HG03469 (cell line): ENCODE results near the gene SPOP.

Experiments used
- ATAC-seq: cut with Tn5 transposase; IDR thresholded peaks from one replicate; pipeline ENCODE4 v1.9.1; 2021; ENCODE audit warnings: mild to moderate bottlenecking, moderate library complexity, moderate number of reproducible peaks; ENCODE audit not compliant: unreplicated experiment

SPOP gene

GRCh38 chr17:49618028-49618611 lies 59.8 kb downstream of the SPOP start:
- no peak for ATAC-seq

- ATAC-seq: no peak
These were observed 61.2 kb downstream of the SPOP start for GRCh38 chr17:49616601-49617131.

GRCh38 chr17:49616086-49616485 lies 61.8 kb downstream of the SPOP start:
- ATAC-seq: no peak

GRCh38 chr17:49613182-49613800 lies 64.6 kb downstream of the SPOP start:
- ATAC-seq: no peak

GRCh38 chr17:49612726-49613125 lies 65.2 kb downstream of the SPOP start:
- no peak for ATAC-seq

- no peak for ATAC-seq
These were observed 66.9 kb downstream of the SPOP start for GRCh38 chr17:49610883-49611584.

- ATAC-seq: no peak
These were observed 73.5 kb downstream of the SPOP start for GRCh38 chr17:49604314-49604869.

GRCh38 chr17:49603720-49604119 lies 74.2 kb downstream of the SPOP start:
- ATAC-seq: no peak

- no peak for ATAC-seq
These were observed 74.7 kb downstream of the SPOP start for GRCh38 chr17:49603238-49603637.

- ATAC-seq: no peak
These were observed 75.1 kb downstream of the SPOP start for GRCh38 chr17:49602783-49603182.

GRCh38 chr17:49600949-49601348 lies 76.9 kb downstream of the SPOP start:
- ATAC-seq: no peak

- ATAC-seq: no peak
These were observed 79.0 kb downstream of the SPOP start for GRCh38 chr17:49598918-49599317.

GRCh38 chr17:49597928-49598655 lies 79.8 kb downstream of the SPOP start:
- no peak for ATAC-seq

- no peak for ATAC-seq
These were observed 80.5 kb downstream of the SPOP start for GRCh38 chr17:49597436-49597835.

GRCh38 chr17:49596613-49597244 lies 81.2 kb downstream of the SPOP start:
- no peak for ATAC-seq

GRCh38 chr17:49595980-49596379 lies 81.9 kb downstream of the SPOP start:
- ATAC-seq: no peak

- no peak for ATAC-seq
These were observed 82.6 kb downstream of the SPOP start for GRCh38 chr17:49595328-49595727.

- ATAC-seq: no peak
These were observed 85.6 kb downstream of the SPOP start for GRCh38 chr17:49592263-49592662.

- ATAC-seq: no peak
These were observed 87.0 kb downstream of the SPOP start for GRCh38 chr17:49590874-49591273.

GRCh38 chr17:49589577-49589927 lies 88.3 kb downstream of the SPOP start:
- no peak for ATAC-seq
